Stimulated activated CD8-positive, alpha-beta memory T cell treated with anti-CD3 and anti-CD28 coated beads, Interleukin-2, amount 100 ng/mL, for 48 hours (primary cell): ENCODE data around the gene MAPK10.
"Not testable (repeated sequence)": the region's sequence is repeated elsewhere in the genome, so short reads cannot be mapped to it uniquely, and the experiment has no call there.

Experiments
- DNase-seq, 2 donors: peaks; one replicate each; pipeline ENCODE4 v3.0.0-alpha.2; 2020; ENCODE audit warnings: low read depth in 2 of 2

The MAPK10 gene

GRCh38 chr4:86184901-86185285 lies 175.0 kb downstream of the MAPK10 start:
- no peak for DNase-seq

GRCh38 chr4:86184216-86184900 lies 175.5 kb downstream of the MAPK10 start:
- no peak for DNase-seq

GRCh38 chr4:86181585-86181984 lies 178.3 kb downstream of the MAPK10 start:
- no peak for DNase-seq

GRCh38 chr4:86178211-86178610 lies 181.6 kb downstream of the MAPK10 start:
- no peak for DNase-seq

- DNase-seq: no peak
These were observed 185.3 kb downstream of the MAPK10 start for GRCh38 chr4:86174506-86174905.

- not testable (repeated sequence) for DNase-seq
These were observed 191.5 kb downstream of the MAPK10 start for GRCh38 chr4:86168335-86168734.

GRCh38 chr4:86160426-86160825 lies 199.4 kb downstream of the MAPK10 start:
- no peak for DNase-seq

- DNase-seq: no peak
These were observed 200.6 kb downstream of the MAPK10 start for GRCh38 chr4:86159216-86159615.

- no peak for DNase-seq
These were observed 203.3 kb downstream of the MAPK10 start for GRCh38 chr4:86156531-86156930.

GRCh38 chr4:86155766-86156165 lies 204.1 kb downstream of the MAPK10 start:
- DNase-seq: no peak

GRCh38 chr4:86152454-86152853 lies 207.4 kb downstream of the MAPK10 start:
- no peak for DNase-seq

- DNase-seq: no peak
These were observed 208.7 kb downstream of the MAPK10 start for GRCh38 chr4:86151196-86151595.

GRCh38 chr4:86141161-86141560 lies 218.7 kb downstream of the MAPK10 start:
- no peak for DNase-seq

GRCh38 chr4:86132468-86132867 lies 227.4 kb downstream of the MAPK10 start:
- no peak for DNase-seq

- DNase-seq: no peak
These were observed 228.4 kb downstream of the MAPK10 start for GRCh38 chr4:86131456-86131855.

- DNase-seq: no peak
These were observed 229.5 kb downstream of the MAPK10 start for GRCh38 chr4:86130160-86130933.

- no peak for DNase-seq
These were observed 230.3 kb downstream of the MAPK10 start for GRCh38 chr4:86129546-86129945.

- no peak for DNase-seq
These were observed 237.4 kb downstream of the MAPK10 start for GRCh38 chr4:86122404-86122803.

- no peak for DNase-seq
These were observed 241.1 kb downstream of the MAPK10 start for GRCh38 chr4:86118711-86119110.

GRCh38 chr4:86117705-86118302 lies 242.0 kb downstream of the MAPK10 start:
- DNase-seq: no peak

GRCh38 chr4:86114563-86114962 lies 245.3 kb downstream of the MAPK10 start:
- no peak for DNase-seq

GRCh38 chr4:86108834-86109233 lies 251.0 kb downstream of the MAPK10 start:
- DNase-seq: no peak

- no peak for DNase-seq
These were observed 251.7 kb downstream of the MAPK10 start for GRCh38 chr4:86108137-86108536.
